WTC11 (cell line): ENCODE results near the gene DIRAS2. TPM values are rescaled to one million over a fixed set of nuclear protein-coding genes. Genes with fewer than 3 reads are reported as not detected.

Experiments used
- ATAC-seq: fragments of 200-7000 bp; cut with Tn5 transposase; 2 replicates; pipeline ENCODE4 v1.10.0; 2021; ENCODE audit warnings: mild to moderate bottlenecking, moderate library complexity
- CTCF ChIA-PET: fragments of 300-600 bp; sonication (Branson Sonifier 250); formaldehyde crosslinking; loops from one replicate; lab custom pipeline; 2021; ENCODE audit warnings: antibody characterized with exemption; lab: Charles Lee
- POLR2A ChIA-PET: fragments of 350-600 bp; sonication (Branson Sonifier 250); formaldehyde crosslinking; loops from one replicate; lab custom pipeline; 2021; ENCODE audit warnings: antibody characterized with exemption; lab: Charles Lee
- DNase-seq: peaks from one replicate; pipeline ENCODE4 v3.0.0; 2021; ENCODE audit warnings: low spot score
- H3K27ac Mint-ChIP-seq: 2 replicates; pipeline ENCODE4 v1.8.0; 2021; ENCODE audit warnings: mixed read lengths
- H3K27me3 Mint-ChIP-seq: 2 replicates; pipeline ENCODE4 v1.8.0; 2021; ENCODE audit warnings: low read depth, mild to moderate bottlenecking, moderate library complexity, mixed read lengths
- H3K36me3 Mint-ChIP-seq: 2 replicates; pipeline ENCODE4 v1.8.0; 2021; ENCODE audit warnings: mixed read lengths
- H3K4me1 Mint-ChIP-seq: 2 replicates; pipeline ENCODE4 v1.8.0; 2022; ENCODE audit warnings: mixed read lengths
- H3K4me3 Mint-ChIP-seq: 2 replicates; pipeline ENCODE4 v1.8.0; 2021; ENCODE audit warnings: mild to moderate bottlenecking, moderate library complexity, mixed read lengths
- H3K9me3 Mint-ChIP-seq: 2 replicates; pipeline ENCODE4 v1.8.0; 2021; ENCODE audit warnings: mixed read lengths
- AFF4 ChIP-seq: sonication (generic); formaldehyde crosslinking; IDR thresholded peaks from 2 replicates; pipeline ENCODE4 v1.8.1; 2023; ENCODE audit warnings: mild to moderate bottlenecking, missing genetic modification reagents, borderline replicate concordance
- CREM ChIP-seq: sonication (generic); formaldehyde crosslinking; IDR thresholded peaks from 2 replicates; pipeline ENCODE4 v1.8.1; 2022; ENCODE audit warnings: mild to moderate bottlenecking, missing genetic modification reagents, moderate library complexity
- E2F4 ChIP-seq: sonication (generic); formaldehyde crosslinking; IDR thresholded peaks from 2 replicates; pipeline ENCODE4 v1.8.1; 2022; ENCODE audit warnings: low read depth, mild to moderate bottlenecking, moderate library complexity, missing genetic modification reagents, borderline replicate concordance
- ELF4 ChIP-seq: sonication (generic); formaldehyde crosslinking; IDR thresholded peaks from 2 replicates; pipeline ENCODE4 v1.8.1; 2022; ENCODE audit warnings: low read depth, mild to moderate bottlenecking, moderate library complexity, missing genetic modification reagents
- ETV6 ChIP-seq: sonication (generic); formaldehyde crosslinking; IDR thresholded peaks from 2 replicates; pipeline ENCODE4 v1.8.1; 2022; ENCODE audit warnings: mild to moderate bottlenecking, missing genetic modification reagents
- FOXP1 ChIP-seq: sonication (generic); formaldehyde crosslinking; IDR thresholded peaks from 2 replicates; pipeline ENCODE4 v1.8.0; 2022; ENCODE audit warnings: missing genetic modification reagents, mild to moderate bottlenecking, moderate library complexity, borderline replicate concordance
- GABPB1 ChIP-seq: sonication (generic); formaldehyde crosslinking; IDR thresholded peaks from 2 replicates; pipeline ENCODE4 v1.8.1; 2023; ENCODE audit warnings: mild to moderate bottlenecking, missing genetic modification reagents
- GTF2I ChIP-seq: fragments of 250-450 bp; sonication (Bioruptor Pico); conservative IDR thresholded peaks from 2 replicates; pipeline ENCODE4 v1.4.0; 2021; ENCODE audit warnings: mild to moderate bottlenecking
- HMGXB4 ChIP-seq: sonication (generic); formaldehyde crosslinking; IDR thresholded peaks from 2 replicates; pipeline ENCODE4 v1.8.1; 2023; ENCODE audit warnings: mild to moderate bottlenecking, moderate library complexity, missing genetic modification reagents
- JUN ChIP-seq: sonication (generic); formaldehyde crosslinking; IDR thresholded peaks from 2 replicates; pipeline ENCODE4 v1.8.0; 2023; ENCODE audit warnings: mild to moderate bottlenecking, missing genetic modification reagents
- KAT7 ChIP-seq: sonication (generic); formaldehyde crosslinking; IDR thresholded peaks from 2 replicates; pipeline ENCODE4 v1.8.1; 2023; ENCODE audit warnings: missing genetic modification reagents, mild to moderate bottlenecking, borderline replicate concordance
- MXD4 ChIP-seq: fragments of 250-450 bp; sonication (Bioruptor Pico); IDR thresholded peaks from 2 replicates; pipeline ENCODE4 v1.8.0; 2021; ENCODE audit warnings: mild to moderate bottlenecking, moderate library complexity, borderline replicate concordance
- MYBL2 ChIP-seq: sonication (generic); formaldehyde crosslinking; IDR thresholded peaks from 2 replicates; pipeline ENCODE4 v1.8.1; 2023; ENCODE audit warnings: mild to moderate bottlenecking, moderate library complexity, missing genetic modification reagents
- NFYB ChIP-seq: sonication (generic); formaldehyde crosslinking; conservative IDR thresholded peaks from 2 replicates; pipeline ENCODE4 v1.8.0; 2022; ENCODE audit warnings: low read depth, missing genetic modification reagents
- PREB ChIP-seq: sonication (generic); formaldehyde crosslinking; IDR thresholded peaks from 2 replicates; pipeline ENCODE4 v1.8.1; 2022; ENCODE audit warnings: mild to moderate bottlenecking, missing genetic modification reagents, moderate library complexity, borderline replicate concordance
- PRRX2 ChIP-seq: fragments of 250-450 bp; sonication (Bioruptor Pico); IDR thresholded peaks from 2 replicates; pipeline ENCODE4 v1.8.0; 2021; ENCODE audit warnings: mild to moderate bottlenecking
- SMAD3 ChIP-seq: sonication (generic); formaldehyde crosslinking; IDR thresholded peaks from 2 replicates; pipeline ENCODE4 v1.8.0; 2022; ENCODE audit warnings: missing genetic modification reagents, mild to moderate bottlenecking, borderline replicate concordance
- SMAD4 ChIP-seq: sonication (generic); formaldehyde crosslinking; IDR thresholded peaks from 2 replicates; pipeline ENCODE4 v1.8.0; 2022; ENCODE audit warnings: mild to moderate bottlenecking, missing genetic modification reagents
- SOX15 ChIP-seq: fragments of 250-450 bp; sonication (Bioruptor Pico); IDR thresholded peaks from 2 replicates; pipeline ENCODE4 v1.9.0; 2021; ENCODE audit warnings: mild to moderate bottlenecking
- TCF7 ChIP-seq: sonication (generic); formaldehyde crosslinking; IDR thresholded peaks from 2 replicates; pipeline ENCODE4 v1.8.0; 2022; ENCODE audit warnings: mild to moderate bottlenecking, low read depth, missing genetic modification reagents, moderate library complexity
- TEAD1 ChIP-seq: sonication (generic); formaldehyde crosslinking; IDR thresholded peaks from 2 replicates; pipeline ENCODE4 v1.8.0; 2022; ENCODE audit warnings: mild to moderate bottlenecking, missing genetic modification reagents
- ZNF263 ChIP-seq: sonication (generic); formaldehyde crosslinking; IDR thresholded peaks from 2 replicates; pipeline ENCODE4 v1.8.1; 2022; ENCODE audit warnings: low read depth, mild to moderate bottlenecking, moderate library complexity, missing genetic modification reagents
- ZNF281 ChIP-seq: sonication (generic); formaldehyde crosslinking; IDR thresholded peaks from 2 replicates; pipeline ENCODE4 v1.8.0; 2023; ENCODE audit warnings: mild to moderate bottlenecking, missing genetic modification reagents
- total RNA-seq: library from RNA; stranded (reverse); gene quantifications from 3 replicates; pipeline ENCODE4 v1.2.3, GENCODE V29; 2021

DIRAS2 gene
- total RNA-seq, 1 experiment from 2014 or later = 0.35 TPM

DNA sequence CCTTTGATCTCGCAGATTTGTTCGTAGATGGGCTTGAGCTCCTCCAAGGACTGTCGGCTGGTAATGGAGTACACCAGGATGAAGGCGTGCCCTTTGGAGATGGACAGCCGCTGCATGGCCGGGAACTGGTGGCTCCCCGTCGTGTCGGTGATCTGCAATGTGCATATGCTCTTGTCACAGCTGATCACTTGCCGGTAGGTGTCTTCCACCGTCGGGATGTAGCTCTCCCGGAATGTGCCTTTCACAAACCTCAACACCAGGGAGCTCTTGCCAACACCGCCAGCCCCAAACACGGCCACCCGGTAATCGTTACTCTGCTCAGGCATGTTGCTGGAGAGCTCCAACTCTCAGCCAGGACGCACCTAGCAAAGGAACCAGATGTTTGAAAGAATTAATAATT is 29.1 kb downstream of the DIRAS2 start:
- ATAC-seq (peak; percentile 74), DNase-seq (peak; percentile 21)
- Mint-ChIP-seq H3K4me3 (no peak overlapping the region), H3K36me3 (no peaks in the 10 kb centered on the region), H3K9me3 (0 out of 2 replicates have a peak, but pooled peaks cover 4% of the 10 kb centered on the region), H3K4me1 (peaks cover 9% of the 10 kb centered on the region), H3K27me3 (no peaks in the 10 kb centered on the region), H3K27ac (no peak overlapping the region)
- ChIA-PET CTCF (interaction anchor here (0.8 to 1.5 kb wide), 3 partner anchors 10 to 295 kb away, joined by 3 to 4 read pairs (median 3); partner anchors contain the start of gene DIRAS2), POLR2A (no interaction called here)
- no peak for TF ChIP-seq CREM (CRISPR knock-in tag)
- TF ChIP-seq TCF7 (CRISPR knock-in tag) = no peak
- TF ChIP-seq E2F4 (CRISPR knock-in tag) = no peak
- TF ChIP-seq ETV6 (CRISPR knock-in tag) = no peak
- no peak for TF ChIP-seq KAT7 (CRISPR knock-in tag)
- TF ChIP-seq MYBL2 = no peak
- TF ChIP-seq MXD4 (CRISPR knock-in tag) = no peak
- TF ChIP-seq SMAD3 (CRISPR knock-in tag) = no peak
- no peak for TF ChIP-seq PRRX2 (CRISPR knock-in tag)
- no peak for TF ChIP-seq AFF4
- TF ChIP-seq ELF4 (CRISPR knock-in tag) = no peak
- TF ChIP-seq FOXP1 (CRISPR knock-in tag) = no peak
- TF ChIP-seq SMAD4 (CRISPR knock-in tag) = no peak
- TF ChIP-seq ZNF281 (CRISPR knock-in tag) = no peak
- no peak for TF ChIP-seq JUN (CRISPR knock-in tag)
- no peak for TF ChIP-seq SOX15

DNA sequence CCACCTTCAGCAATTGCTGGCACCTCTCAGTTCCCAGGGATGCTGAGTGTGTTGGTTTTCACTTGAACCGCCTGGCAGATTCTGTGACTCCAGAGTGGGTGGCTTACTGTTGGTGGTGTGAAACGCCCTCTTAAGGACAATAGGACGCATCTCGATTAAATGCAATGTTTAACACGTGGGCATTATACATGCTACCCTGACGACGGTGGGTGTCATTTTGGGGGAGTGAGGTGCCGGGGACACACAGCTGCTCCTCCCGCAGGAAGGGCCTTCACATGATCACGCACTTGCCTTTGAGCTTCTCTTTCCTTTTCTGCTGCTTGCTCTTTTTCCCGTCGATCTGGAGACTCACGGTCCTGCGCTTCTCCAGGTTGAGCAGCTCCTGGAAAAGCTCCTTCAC is 29.7 kb downstream of the DIRAS2 start:
- Mint-ChIP-seq H3K27ac (no peak overlapping the region), H3K36me3 (no peaks in the 10 kb centered on the region), H3K4me1 (peaks cover 9% of the 10 kb centered on the region), H3K9me3 (0 out of 2 replicates have a peak, but pooled peaks cover 4% of the 10 kb centered on the region), H3K27me3 (no peaks in the 10 kb centered on the region), H3K4me3 (no peak overlapping the region)
- DNase-seq (no peak), ATAC-seq (no peak)
- ChIA-PET POLR2A (no interaction called here), CTCF (interaction anchor here (0.8 to 1.0 kb wide), 2 partner anchors 11 to 29 kb away, joined by 3 to 4 read pairs; partner anchors contain the start of gene DIRAS2)
- no peak for TF ChIP-seq GABPB1 (CRISPR knock-in tag)
- no peak for TF ChIP-seq HMGXB4 (CRISPR knock-in tag)
- no peak for TF ChIP-seq NFYB (CRISPR knock-in tag)
- no peak for TF ChIP-seq TEAD1 (CRISPR knock-in tag)
- TF ChIP-seq CREM (CRISPR knock-in tag) = no peak
- TF ChIP-seq PREB (CRISPR knock-in tag) = no peak
- TF ChIP-seq ZNF281 (CRISPR knock-in tag) = no peak
- TF ChIP-seq ZNF263 (CRISPR knock-in tag) = no peak
- TF ChIP-seq GTF2I = no peak
